Prostate gland (tissue), 2 donors: ENCODE results near the gene DSCAML1.

Experiments
- CTCF ChIP-seq, 4 experiments: fragments of 200-600 bp in 2 of 4; fragments of 450-650 bp in 2 of 4; sonication (generic) in 2 of 4; IDR thresholded peaks; 1 replicate in 3 of 4; 2 replicates in 1 of 4; pipeline ENCODE4 v1.5.1; 2016 to 2019; ENCODE audit warnings: antibody characterized with exemption in 4 of 4, mild to moderate bottlenecking in 2 of 4, moderate library complexity in 2 of 4
- POLR2A ChIP-seq: fragments of 450-650 bp; IDR thresholded peaks from one replicate; pipeline ENCODE4 v1.6.1; 2016; ENCODE audit warnings: antibody characterized with exemption, mild to moderate bottlenecking
- POLR2AphosphoS5 ChIP-seq: sonication (generic); formaldehyde crosslinking; IDR thresholded peaks from one replicate; pipeline ENCODE4 v1.6.1; 2017; ENCODE audit warnings: antibody characterized with exemption

GRCh38 chr11:117621226-117621625 is 175.8 kb downstream of the DSCAML1 start:
- TF ChIP-seq CTCF (IDR thresholded peaks at IDR 0.05) (peak in 1 of 4 experiments; percentile 6), POLR2A (no peak), POLR2AphosphoS5 (no peak)
